D721Med (cell line): ENCODE measurements around the gene FGF11.
A peak's percentile ranks its signal among the peaks of the same experiment; 100 is the strongest.

ENCODE experiments used
- DNase-seq: peaks from one replicate; pipeline ENCODE4 v3.0.0; 2011; ENCODE audit warnings: low spot score; ENCODE audit not compliant: insufficient read length
- FAIRE-seq: peaks from 2 replicates; lab custom pipeline; 2011; peaks lifted over from hg19 to GRCh38; lab: Jason Lieb, UNC
- TF ChIP-seq, protein P1 (sequence below): IDR thresholded peaks from 2 replicates; pipeline ENCODE4 v1.5.1; 2012; ENCODE audit warnings: mild to moderate bottlenecking, control low read depth; ENCODE audit not compliant: insufficient read depth; ENCODE audit errors: missing control alignments

FGF11 gene

DNA sequence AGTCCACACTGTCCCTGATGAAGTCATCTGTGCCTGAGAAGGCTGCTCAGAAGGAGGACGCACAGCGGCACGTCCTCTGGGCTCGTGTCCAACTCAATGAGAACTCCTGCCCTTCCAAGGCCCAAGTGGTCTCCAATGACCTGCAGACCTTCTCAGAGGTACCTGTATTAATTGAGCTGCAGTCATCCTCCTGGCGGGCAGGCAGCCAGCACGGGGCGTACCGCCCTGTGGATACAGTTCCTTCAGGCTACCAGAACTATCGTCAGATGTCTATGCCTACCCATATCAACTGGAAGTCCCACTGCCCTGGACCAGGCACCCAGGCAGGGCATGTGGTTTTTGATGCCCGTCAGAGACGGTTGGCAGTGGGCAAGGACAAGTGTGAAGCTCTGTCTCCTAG lies 7.0 kb upstream of the FGF11 start:
- TF ChIP-seq, protein P1, sequence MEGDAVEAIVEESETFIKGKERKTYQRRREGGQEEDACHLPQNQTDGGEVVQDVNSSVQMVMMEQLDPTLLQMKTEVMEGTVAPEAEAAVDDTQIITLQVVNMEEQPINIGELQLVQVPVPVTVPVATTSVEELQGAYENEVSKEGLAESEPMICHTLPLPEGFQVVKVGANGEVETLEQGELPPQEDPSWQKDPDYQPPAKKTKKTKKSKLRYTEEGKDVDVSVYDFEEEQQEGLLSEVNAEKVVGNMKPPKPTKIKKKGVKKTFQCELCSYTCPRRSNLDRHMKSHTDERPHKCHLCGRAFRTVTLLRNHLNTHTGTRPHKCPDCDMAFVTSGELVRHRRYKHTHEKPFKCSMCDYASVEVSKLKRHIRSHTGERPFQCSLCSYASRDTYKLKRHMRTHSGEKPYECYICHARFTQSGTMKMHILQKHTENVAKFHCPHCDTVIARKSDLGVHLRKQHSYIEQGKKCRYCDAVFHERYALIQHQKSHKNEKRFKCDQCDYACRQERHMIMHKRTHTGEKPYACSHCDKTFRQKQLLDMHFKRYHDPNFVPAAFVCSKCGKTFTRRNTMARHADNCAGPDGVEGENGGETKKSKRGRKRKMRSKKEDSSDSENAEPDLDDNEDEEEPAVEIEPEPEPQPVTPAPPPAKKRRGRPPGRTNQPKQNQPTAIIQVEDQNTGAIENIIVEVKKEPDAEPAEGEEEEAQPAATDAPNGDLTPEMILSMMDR = no peak
- DNase-seq = no peak
- no peak for FAIRE-seq

DNA sequence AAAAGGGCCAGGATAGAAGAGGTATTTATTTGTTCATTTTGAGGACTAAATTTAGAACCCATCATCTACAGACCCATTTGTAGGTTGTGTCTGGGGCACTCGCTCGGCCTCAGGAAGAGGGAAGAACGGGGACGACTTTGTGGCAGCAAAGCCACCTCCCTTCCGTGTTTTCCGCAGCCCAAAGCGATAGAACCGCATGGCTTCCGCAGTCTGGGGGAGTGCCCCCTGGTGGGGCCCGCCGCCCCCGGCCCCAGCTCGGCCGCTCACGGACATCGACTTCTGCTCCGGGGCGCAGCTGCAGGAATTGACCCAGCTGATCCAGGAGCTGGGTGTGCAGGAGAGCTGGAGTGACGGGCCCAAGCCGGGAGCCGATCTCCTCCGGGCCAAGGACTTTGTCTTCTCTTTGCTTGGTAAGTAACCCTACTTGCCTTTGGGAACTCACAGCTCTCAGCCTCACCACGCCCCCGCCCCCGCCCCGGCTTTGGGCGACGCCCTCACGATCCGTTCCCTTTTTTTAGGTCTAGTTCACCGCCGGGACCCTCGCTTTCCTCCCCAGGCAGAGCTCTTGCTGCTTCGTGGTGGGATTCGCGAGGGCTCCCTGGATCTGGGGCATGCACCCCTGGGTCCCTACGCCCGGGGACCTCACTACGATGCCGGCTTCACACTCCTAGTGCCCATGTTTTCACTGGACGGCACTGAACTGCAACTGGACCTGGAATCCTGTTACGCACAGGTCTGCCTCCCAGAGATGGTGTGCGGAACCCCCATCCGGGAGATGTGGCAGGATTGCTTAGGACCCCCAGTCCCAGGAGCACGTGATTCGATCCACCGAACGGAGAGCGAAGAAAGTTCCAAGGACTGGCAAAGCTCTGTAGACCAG lies 3.4 kb upstream of the FGF11 start:
- no peak for DNase-seq
- TF ChIP-seq, protein P1 = no peak
- FAIRE-seq = no peak

DNA sequence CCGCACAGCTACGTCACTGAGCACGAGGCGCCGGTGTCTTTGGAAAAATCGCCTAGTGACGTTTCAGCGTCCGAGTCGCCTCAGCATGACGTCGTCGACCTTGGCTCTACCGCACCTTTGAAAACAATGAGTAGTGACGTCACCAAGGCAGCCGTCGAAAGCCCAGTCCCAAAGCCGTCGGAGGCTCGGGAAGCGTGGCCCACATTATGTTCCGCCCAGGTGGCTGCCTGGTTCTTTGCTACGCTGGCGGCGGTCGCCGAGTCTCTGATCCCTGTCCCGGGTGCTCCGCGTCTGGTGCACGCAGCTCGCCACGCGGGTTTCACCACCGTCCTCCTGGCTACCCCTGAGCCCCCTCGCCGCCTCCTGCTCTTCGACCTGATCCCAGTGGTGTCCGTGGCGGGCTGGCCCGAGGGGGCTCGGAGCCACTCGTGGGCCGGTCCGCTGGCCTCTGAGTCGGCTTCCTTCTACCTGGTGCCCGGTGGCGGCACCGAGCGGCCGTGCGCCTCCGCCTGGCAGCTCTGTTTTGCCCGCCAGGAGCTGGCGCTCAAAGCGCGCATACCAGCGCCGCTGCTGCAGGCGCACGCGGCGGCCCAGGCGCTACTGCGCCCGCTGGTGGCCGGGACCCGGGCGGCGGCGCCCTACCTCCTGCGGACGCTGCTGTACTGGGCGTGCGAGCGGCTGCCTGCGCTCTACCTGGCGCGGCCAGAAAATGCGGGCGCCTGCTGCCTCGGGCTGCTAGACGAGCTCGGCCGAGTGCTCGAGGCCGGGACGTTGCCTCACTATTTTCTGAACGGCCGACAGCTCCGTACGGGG lies 2.5 kb upstream of the FGF11 start:
- DNase-seq (peak; percentile 68), FAIRE-seq (no peak)
- TF ChIP-seq, protein P1 = peak; percentile 46

DNA sequence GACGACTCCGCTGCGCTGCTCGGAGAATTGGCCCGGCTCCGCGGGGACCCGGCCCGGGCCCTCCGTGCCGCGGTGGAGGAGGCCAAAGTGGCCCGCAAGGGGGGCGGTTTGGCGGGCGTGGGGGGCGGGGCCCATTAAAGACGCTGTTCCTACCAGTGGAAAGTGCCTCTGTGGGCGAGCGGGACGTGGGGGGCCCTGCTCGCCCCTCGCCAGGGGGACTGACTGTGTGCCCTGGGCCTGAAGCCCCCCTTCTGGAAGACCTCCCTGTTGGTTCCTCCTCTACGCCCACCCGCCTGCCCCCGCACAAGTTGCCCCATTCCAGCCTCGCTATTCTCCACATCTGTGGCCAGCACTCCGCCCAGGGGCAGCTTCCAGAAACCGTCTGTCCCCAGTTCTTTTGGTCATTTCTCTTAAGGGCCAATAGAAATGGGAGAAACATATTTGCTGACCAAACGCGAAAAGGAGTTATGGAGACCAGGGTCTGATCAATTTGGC lies 1.9 kb upstream of the FGF11 start:
- TF ChIP-seq, protein P1 = no peak
- FAIRE-seq (no peak), DNase-seq (no peak)

DNA sequence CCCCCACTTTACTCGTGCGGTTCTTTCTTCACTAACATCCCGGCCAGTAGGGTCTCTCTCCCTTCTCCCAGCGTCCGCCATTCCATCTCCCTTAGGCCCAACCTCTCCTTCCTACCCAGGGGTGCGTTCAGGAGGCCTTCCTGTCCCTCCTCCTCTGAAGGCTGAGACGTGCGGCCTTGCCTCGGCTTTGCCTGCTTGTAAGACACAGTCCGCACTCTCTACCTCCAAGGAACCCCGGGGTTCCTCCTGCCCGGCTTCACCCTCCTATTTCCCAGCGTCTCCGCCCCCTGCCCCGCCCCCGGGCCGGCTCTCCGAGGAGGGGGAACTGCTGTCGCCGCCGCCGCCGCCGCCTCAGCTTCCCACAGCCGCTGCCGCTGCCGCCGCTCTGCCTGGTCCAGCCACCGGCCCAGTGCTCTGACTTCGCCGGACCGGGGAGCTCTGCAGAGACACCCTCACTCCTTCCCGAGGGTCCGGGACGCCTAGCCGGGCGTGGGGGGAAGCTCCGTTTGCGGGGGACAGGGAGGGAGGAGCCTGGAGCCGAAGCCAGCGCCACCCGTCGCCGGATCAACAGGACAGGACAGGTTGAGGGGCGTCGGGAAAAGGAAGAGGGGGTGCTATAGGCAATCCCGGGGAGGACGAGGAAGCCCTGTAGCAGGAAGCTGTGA lies 1.2 kb upstream of the FGF11 start:
- FAIRE-seq (no peak), DNase-seq (no peak)
- TF ChIP-seq, protein P1 = no peak

DNA sequence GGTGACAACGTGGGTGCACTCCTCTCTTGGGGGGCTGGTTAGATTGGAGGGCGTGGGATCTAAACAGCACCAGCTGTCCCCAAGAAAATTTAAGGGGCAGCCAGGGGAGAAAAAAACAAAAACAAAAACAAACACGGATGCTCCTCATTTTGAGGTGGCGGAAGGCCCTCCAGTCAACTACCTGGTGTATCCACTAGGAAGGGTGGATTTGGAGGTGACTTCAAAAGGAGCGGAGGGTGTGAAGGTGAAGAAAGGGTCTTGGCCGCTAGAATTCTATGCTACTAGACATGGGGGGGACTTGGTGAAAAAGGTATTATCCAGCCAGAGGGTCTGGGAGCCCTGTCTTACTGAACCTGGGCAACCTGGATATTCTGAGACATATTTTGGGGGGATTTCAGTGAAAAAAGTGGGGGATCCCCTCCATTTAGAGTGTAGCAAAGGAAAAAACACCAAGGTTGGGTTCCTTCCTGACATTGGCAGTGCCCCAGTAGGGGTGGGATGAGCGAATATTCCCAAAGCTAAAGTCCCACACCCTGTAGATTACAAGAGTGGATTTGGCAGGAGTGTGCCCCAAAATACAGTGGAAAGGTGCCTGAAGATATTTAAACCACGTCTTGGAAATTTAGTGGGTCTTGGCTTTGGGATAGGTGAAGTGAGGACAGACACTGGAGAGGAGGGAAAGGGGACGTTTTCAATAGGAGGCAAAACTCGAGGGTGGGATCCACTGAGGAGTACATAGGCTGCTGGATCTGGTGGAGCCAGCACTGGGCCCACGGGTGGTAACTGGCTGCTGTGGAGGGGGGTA lies 454 bp upstream of the FGF11 start:
- TF ChIP-seq, protein P1 = no peak
- FAIRE-seq (no peak), DNase-seq (no peak)
